Activated T-cell treated with anti-CD3 and anti-CD28 coated beads for 24 hours (primary cell): ENCODE measurements around the gene ZNF446.
"Not testable (repeated sequence)": the region's sequence is repeated elsewhere in the genome, so short reads cannot be mapped to it uniquely, and the experiment has no call there.

Source experiments
- DNase-seq: peaks from one replicate; pipeline ENCODE4 v3.0.0-alpha.2; 2020; ENCODE audit warnings: low read depth

The ZNF446 gene

DNA sequence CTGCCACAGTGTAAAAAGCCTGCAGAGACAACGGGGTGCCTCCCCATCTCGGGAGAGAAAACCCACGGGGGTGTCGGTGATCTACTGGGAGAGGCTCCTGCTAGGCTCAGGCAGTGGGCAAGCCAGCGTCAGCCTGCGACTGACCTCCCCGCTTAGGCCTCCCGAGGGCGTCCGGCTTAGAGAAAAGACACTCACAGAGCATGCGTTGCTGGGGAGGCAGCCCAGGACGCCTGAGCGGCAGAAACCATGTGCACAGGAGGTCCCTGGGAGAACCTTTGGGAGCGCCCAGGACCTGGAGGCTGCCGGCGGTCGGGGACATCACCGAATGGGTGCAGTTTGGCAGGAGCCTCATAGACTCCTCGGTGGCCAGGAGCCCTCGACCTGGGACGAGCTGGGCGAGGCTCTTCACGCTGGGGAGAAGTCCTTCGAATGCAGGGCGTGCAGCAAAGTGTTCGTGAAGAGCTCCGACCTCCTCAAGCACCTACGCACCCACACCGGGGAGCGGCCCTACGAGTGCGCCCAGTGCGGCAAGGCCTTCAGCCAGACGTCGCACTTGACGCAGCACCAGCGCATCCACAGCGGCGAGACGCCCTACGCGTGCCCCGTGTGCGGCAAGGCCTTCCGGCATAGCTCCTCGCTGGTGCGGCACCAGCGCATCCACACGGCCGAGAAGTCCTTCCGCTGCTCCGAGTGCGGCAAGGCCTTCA, 5.2 kb upstream of the ZNF446 start:
- not testable (repeated sequence) for DNase-seq

DNA sequence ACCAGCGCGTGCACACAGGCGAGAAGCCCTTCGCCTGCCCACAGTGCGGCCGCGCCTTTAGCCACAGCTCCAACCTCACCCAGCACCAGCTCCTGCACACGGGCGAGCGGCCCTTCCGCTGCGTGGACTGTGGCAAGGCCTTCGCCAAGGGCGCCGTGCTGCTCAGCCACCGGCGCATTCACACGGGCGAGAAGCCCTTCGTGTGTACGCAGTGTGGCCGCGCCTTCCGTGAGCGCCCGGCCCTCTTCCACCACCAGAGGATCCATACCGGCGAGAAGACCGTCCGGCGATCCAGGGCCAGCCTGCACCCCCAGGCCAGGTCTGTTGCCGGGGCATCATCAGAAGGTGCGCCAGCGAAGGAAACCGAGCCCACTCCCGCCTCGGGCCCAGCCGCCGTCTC, 4.4 kb upstream of the ZNF446 start:
- DNase-seq, result no peak

DNA sequence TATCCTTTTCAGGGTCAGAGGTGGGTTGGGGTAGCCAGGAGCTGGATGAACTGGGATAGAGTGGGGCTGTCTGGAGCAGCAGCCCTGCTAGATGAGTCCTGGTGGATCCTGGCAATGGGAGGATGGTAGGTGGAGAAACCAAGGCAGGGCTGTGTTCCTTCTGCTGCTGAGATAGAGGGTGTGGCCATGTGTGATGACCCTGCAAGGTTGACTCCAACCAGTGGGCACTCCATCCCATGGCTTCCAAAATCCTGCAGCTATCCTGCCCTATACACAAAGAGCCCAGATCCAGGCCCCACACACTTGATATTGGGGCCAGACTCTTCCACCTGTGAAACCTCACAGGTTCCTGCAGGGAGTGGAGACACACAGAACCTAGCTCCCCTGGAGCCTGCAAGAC, 2.4 kb upstream of the ZNF446 start:
- no peak for DNase-seq

DNA sequence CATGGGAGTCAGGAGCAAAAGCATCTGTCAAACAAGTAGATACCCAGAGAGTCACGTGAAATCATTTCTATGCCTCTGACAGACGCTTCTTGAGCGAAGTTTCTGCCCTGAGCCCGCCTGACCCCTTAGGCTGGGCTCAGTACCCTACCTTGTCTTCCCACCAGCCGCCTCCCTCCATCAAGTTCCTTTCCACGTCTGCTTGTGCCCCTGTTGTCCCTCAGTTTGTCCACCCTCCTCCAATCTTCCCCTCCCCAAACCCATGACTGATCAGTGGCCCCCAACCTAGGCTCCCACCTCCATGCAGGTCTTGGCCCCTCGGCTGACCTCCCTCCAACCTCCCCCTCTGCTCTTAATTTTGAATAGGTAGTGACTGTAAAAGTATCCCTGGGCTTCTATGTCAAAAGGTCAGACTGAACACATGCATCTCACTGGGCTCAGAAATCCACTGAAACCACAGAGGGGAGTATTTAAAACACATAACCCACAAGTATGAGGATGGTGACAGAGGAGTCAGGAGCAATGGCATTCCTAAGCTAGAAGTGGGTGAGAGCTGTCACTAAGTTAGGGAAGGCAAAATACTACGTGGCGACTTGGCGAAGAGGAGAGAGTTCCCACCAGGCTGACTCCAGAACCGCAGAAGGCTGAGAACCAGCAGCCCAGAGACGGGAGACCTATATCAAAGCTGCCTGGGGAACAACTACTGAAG, 1.7 kb upstream of the ZNF446 start:
- no peak for DNase-seq

DNA sequence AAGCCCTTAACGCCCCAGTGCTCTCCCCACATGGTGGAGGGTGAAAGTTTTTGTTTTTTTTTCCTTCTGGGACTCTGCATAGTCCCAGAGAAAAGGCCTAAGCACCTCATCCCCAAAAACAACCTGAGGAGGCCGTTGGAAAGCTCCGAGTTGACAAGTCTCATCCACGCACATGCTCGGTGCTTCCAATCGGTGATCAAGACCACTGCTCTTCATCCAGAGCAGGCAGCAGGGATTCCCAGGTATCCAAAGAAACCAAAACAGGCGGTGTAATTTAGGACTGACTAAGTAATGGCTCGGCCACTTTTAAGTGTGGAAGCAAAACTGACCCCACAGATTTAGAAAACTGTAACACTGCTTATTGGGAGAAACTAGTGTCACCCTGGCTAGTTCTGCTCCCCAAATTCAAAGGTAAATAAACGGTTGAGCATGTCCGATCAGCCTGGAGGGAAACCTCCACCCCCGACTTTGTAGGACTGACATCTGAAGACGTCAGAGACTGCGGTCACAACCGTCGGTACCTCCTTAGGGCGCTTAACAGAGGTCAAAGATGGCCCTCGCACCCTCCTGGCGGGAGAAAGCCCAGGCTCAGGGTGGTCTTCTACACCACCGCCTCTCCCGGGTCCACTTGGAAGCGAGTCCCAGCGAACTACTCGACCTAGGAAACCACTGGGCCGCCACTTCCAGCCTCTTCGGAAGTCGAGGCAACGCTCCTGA, 997 bp upstream of the ZNF446 start:
- DNase-seq, result no peak

DNA sequence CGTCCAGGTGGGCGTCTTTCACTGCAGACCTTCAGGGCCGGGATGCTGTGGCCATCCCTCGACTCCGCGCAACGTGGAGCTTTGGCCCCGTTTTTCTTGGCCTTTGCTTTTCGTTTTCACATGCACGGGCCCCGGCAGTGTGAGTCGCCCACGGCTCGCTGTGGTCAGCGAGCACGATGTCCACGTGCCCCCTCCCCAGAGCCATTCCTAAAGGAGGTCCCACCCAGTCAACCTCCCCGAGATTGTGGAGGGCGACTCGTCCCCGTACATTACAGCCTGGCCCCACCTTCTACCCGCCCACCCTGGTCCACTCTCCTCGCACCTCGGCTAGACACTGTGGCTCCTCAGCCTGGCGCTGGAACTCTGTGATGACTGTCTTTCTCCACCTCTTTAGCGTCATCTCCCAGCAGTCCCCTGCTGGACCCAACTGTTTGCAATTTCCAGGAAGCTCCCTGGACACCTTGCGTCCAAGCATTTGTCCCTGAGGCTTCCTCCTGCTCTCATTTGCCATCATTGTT, 405 bp downstream of the ZNF446 start:
- no peak for DNase-seq

DNA sequence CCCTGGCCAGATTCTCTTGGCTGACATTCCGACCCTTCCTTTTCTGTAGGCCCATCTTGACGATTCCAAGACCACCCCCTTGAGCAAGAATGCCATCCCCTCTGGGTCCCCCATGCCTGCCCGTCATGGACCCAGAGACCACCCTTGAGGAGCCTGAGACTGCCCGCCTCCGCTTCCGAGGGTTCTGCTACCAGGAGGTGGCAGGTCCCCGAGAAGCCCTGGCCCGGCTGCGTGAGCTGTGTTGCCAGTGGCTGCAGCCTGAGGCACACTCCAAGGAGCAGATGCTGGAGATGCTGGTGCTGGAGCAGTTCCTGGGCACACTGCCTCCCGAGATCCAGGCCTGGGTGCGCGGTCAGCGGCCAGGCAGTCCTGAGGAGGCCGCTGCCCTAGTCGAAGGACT, 978 bp downstream of the ZNF446 start:
- no peak for DNase-seq

DNA sequence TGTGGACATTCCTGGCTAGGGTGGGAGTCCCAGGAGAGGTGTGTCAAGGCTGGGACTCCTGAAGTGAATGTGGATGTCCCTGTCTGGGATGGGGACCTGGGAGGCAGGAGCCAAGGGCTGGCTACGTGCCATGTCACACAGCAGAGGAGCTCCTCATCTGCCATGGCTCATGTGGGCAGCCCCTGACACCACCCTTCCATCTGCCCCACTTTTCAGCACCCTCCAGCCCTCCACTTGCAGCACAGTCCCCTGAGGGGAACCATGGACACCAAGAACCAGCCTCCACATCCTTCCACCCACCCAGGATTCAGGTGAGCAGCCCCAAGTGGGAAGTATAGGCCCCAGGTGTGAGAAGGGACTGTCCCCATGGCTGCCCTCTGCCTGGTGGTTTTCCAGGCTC, 1.7 kb downstream of the ZNF446 start:
- no peak for DNase-seq

DNA sequence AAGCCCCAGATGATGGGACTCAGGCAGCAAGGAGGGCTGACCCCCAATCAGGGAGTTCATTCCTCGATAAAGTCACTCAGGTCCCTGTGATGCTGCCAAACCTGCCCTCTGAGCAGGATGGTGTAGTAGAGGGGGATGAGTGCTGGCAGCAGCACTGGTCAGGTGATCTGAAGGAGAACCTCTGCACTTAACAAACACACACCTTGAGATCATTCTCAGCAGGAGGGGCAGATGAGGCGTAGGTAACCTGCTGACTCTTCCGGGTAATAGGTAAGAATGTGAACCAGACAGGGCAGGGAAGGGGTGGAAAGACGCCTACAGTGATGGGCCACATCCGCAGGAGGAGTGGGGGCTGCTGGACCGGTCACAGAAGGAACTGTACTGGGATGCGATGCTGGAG, 3.2 kb downstream of the ZNF446 start:
- no peak for DNase-seq

DNA sequence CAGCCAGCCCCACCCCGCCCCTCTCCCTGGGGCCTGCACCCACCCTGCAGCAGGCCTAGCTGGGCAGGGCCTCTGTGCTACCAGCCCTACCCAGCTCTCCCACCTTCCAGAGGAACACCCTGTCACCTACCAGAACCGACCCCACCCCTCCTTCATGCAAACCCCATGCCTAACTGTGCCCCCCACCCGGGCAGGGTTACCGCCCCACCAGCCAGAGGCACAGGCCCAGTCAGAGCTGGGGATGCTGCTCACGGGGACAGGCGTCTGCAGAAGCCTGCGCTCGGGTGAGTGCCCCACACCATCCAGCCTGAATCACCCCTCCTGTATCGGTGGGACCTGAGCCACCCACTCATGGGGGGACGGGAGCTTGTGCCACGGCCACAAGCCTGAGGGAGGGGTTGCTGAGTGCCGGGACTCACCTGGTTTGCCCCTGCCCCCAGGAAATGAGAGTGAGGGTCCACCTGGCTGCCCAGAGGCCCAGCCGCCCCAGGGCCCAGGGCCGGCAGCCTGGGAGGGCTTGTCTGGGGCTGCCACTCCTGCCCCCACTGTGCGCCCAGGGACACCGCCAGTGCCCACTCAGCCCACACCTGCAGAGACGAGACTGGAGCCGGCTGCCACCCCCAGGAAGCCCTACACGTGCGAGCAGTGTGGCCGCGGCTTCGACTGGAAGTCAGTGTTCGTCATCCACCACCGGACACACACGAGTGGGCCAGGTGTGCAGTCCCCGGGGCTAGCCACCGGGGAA, 3.8 kb downstream of the ZNF446 start:
- no peak for DNase-seq

DNA sequence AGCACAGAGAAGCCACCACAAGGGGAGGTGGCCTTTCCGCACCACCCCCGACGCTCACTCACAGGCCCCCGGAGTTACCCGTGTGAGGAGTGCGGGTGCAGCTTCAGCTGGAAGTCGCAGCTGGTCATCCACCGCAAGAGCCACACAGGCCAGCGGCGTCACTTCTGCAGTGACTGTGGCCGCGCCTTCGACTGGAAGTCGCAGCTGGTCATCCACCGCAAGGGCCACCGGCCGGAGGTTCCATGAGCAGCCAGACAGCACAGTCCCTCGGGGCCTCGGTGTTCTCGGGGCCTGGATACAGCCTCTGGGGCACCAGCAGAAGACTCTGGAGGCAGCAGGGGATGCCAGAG, 4.3 kb downstream of the ZNF446 start:
- no peak for DNase-seq

DNA sequence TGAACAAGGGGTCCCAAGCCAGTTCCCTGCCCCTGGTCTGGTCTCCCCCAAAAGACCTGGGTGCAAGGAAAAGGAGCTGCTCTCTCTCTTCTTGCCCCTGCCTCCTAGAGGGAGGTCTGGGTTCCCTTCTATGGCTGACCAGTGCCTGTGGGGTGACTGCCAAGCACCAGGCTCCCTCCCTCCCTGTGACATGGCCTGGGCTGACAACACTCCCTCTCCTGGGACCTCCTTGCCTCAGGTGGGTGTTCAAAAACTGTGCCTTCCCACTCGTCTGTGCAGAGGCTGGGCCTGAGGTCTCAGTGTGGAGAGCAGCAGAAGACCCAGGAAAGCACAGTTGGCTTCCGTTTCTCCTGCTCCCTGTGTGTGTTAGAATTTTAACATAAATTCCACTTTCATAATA, 4.7 kb downstream of the ZNF446 start:
- no peak for DNase-seq

DNA sequence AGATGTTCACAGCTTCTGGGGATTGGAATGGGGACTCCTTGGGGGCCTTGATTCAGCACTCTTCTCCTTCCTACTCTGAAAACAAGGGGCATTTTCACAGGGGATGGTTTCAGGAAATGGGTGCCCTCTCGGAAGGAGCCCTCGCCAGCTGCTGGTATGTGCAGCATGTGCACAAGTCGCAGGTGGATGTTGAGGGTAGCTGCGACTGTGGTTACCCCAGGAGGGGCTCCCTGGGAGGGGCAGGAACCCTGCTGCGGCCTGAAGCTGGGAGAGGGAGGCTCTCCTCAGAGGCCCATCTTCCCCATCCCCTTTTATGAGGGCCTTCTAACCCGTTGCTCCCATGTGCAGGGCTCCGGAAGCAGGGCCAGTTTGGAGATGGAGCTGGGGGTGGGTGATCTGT, 6.2 kb downstream of the ZNF446 start:
- DNase-seq, result no peak

DNA sequence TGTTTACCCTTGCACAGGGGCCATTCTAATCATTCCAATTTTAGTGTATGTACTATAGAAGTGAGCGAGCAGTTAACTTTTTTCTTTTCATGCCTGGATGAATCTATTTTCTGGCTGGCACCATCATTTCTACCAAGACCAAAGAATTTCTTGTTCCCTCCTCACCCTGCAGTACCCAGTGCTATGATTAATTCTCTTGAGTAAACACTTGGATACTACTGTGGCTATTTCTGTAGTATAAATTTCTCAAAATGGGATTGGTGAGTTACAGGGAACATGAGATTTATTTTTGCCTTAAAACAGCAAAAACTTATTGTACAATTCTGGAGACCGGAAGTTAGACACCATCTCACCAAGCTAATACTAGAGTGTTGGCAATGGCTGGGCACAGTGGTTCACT, 7.6 kb downstream of the ZNF446 start:
- no peak for DNase-seq

DNA sequence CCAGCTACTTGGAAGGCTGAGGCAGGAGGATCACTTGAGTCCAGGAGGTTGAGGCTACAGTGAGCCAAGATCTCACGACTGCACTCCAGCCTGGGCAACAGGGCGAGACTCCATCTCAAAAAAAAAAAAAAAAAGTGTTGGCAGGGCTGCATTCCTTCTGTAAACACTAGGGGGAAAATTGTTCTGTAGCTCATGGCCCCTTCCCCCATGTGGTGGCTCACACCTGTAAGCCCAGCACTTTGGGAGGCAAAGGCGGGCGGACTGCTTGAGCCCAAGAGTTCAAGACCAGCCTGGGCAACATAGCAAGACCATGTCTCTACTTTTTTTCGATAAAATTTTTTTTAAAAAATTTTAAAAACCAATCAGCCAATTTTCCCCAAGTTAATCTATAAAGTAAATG, 8.2 kb downstream of the ZNF446 start:
- DNase-seq, result not testable (repeated sequence)

DNA sequence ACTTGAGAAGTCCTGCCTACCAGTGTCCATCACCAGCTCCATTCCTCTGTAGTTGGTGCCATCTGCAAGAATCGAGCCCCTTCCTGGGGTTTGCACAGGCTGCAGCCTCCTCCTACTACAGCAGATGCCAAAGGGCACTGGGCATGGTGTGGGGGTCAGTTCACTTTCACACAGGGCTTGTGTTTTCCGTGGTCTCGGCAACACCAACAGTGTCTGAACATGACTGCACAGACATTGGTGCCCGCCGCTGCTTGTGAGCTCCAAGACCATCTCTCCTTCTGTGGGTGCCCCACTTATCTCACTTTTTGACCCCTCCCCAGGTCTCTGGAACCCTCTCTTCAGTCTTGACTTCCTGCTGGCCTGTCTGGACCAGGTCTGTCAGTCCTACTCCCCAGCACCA, 15.2 kb downstream of the ZNF446 start:
- no peak for DNase-seq

DNA sequence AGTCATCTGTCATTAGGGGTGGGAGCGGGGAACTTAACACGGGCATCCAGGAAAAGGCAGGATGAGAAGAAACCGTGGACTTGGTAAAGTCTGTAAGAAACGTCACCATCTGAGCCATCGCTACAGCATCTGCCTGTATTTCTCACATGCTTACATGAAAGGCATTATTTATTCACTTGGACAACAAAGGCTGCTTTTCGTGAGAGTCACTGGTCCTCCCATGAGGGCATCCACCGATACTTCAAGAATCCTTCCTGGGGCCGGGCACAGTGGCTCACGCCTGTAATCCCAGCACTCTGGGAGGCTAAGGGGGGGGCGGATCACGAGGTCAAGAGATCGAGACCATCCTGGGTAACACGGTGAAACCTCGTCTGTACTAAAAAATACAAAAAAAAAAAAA, 16.1 kb downstream of the ZNF446 start:
- DNase-seq, result no peak

DNA sequence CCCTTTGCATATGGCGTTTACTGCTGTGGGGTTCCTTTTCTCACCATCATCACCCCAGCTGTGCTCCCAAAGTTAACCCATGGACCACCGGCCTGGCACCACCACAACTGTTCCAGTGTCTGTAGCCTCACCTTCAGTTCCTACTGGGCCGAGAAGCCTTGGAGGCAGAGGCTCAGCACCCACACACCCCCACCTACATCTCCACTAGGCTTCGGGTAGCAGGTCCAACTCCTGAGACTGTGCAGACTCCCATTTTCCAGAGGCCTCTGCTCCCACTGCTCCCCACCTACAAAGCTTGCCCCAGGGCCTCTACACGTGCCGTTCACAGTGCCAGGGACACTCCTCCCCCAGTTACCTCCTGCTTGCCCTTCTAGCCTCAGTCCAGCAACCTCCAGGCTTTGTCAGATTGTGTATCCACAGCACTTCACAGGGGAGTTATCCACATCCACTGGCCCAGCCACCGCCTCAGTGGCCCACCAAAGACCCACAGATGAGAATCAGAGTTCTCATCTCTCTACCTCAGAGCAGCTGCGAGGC, 21.6 kb downstream of the ZNF446 start:
- no peak for DNase-seq

DNA sequence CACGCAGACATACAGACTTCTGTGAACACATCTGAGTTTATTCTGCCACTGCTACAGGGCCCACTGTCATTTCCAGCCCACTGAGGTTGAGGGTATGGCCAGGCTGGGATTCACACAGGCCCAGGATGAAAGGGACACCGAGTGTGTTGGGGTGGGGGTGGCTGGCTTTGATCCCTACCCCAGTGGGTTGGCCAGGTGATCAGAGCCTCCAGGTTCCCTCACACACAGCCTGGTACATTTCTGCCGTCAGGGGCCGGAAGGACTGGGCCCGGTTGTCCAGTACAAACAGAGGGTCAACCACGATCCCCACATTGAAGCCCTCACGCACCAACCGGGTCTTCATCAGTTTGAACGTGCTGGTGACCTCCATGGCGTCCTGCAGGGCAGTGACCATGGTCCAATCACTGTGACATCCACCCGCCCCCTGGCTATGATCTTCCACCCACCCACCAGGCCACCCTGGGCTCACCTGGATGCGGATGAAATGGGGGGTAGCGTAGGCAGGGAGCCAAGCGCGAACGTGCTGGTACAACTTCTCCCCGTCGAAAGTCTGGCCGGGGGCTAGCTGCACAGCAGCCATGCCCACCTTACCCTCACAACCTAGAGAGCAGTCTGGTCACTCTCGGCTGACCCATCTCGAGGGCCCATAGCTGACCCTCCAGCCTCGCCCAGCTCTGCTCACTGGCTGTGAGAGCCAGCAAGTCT, 22.3 kb downstream of the ZNF446 start:
- DNase-seq, result no peak

DNA sequence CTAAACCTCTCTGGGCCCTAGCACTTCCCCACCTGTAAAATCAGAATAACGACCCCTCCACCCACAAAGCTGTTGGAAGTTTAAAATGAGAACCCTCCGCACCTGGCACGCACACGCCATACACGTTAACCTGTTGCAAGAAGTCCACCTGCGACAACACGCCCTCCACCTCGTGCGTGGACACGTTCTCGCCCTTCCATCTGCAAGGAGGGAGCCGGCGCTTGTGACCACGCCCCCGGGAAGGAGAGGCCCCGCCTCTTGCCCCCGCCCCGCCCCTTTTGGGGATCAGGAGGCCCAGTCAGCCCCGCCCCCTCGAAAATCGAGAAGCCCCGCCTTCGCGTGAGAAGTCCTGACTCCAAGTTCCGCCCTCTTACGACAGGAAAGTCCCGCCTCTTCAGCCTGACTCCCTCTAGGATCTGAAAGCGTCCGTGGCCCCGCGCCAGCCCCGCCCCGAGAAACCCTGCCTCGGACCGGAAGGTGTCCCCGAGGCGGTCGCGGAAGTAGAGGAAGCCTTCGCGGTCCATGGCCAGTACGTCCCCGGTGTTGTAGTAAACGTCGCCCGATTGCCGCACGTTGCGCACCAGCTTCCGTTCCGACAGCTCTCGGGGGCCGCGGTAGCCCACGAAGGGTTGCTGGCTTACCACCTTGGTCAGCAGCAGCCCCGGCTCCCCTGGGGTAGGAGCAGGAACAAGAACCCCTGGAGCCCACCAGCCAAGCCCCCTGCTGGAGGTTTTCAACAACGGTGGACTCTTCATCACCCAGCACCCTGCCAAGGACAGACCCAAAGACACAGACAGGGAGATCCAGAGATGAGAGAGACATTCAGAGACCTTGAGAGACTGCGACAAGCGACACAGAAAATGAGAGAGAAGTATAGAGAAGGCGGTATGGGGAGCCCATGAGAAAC, 23.1 kb downstream of the ZNF446 start:
- peak; percentile 99 for DNase-seq

DNA sequence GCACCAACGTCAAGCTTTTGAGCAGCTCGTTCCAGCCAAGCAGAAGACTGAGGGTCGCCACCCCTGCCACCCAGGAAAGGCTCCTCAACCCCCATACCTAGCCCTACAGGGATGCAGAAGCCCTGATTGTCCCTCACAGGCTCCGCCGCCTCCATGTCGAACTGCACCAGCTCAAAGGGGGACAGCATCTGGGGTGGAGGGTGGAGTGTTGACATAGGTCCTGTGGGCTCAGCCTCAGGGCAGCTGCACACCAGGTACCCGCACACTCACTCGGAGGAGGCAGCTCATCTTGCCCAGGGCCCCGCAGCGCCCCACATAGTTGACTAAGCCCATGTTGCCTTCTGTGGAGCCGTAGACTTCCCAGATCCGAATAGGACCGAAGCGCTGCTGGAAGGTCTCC, 24.1 kb downstream of the ZNF446 start:
- no peak for DNase-seq
